GM06990 (cell line): ENCODE data around the gene KISS1.

Experiments
- DNase-seq: peaks from one replicate; pipeline ENCODE4 v3.0.0-alpha.2; 2011; ENCODE audit not compliant: insufficient read length; ENCODE audit errors: extremely low read depth
- H3K27me3 ChIP-seq: replicated peaks from 2 replicates; pipeline ENCODE4 v1.6.0; 2011; ENCODE audit warnings: low read length; ENCODE audit not compliant: control insufficient read depth, insufficient read depth
- H3K36me3 ChIP-seq: 2 replicates; pipeline ENCODE4 v1.5.1; 2011; ENCODE audit warnings: low read length; ENCODE audit not compliant: control insufficient read depth, insufficient read depth
- H3K4me3 ChIP-seq: replicated peaks from 2 replicates; pipeline ENCODE4 v1.5.1; 2011; ENCODE audit warnings: low read depth, mild to moderate bottlenecking, control low read depth, low read length
- TF ChIP-seq, protein P1 (sequence below): IDR thresholded peaks from 2 replicates; pipeline ENCODE4 v1.5.1; 2011; ENCODE audit warnings: low read length, control low read depth, mild to moderate bottlenecking, inconsistent platforms; ENCODE audit not compliant: insufficient read depth, poor library complexity, severe bottlenecking

Gene KISS1

DNA sequence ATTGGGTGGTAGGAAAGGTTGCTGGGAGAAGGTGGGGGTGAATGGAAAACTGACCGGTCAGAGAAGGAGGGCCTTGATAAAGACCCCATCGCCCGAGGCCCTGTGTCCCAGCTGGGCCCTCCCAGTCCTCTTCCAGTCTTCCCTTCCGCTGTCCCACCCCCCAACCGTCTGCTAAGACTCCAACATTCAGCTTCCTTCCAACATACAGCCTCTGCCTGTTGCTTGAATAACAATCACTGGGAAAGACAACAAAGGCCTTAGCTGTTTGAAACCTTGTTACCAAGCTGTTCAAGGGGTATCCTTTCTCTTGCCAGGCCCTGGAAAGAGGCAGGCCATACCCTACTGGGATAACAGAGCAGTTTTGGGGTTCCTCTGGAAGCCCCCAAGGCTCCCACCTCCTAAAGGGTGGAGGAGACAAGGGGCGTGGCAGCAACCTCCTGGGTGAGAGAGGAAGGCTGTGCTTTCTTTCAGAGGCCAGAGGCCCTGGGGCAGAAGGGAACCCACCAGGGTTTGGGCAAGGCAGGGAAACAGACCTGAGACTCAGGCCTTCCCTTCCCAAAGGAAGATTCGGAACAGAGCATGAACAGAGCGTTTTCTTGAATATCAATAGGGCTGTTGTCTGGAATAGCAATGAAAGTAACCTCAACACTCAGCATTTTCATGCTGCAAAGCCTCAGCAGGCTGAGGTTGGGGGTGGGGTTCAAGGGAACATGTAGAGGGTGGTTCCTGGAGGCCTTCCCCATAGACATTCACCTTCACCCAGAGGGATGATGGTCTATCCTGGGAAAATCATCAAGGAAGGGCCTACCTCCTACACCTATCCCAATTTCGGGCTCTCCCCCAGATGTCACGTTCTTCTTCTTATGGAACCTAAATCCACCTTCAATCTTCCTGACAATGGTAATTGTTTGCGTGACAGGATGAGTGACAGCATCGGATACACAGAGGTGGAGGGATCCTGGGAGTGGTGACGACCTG lies 48.6 kb downstream of the KISS1 start:
- H3K4me3 ChIP-seq, result no peak overlapping the region
- H3K27me3 ChIP-seq, result no peaks in the 10 kb centered on the region; the same call in 1 of the 2 replicates
- TF ChIP-seq, protein P1, sequence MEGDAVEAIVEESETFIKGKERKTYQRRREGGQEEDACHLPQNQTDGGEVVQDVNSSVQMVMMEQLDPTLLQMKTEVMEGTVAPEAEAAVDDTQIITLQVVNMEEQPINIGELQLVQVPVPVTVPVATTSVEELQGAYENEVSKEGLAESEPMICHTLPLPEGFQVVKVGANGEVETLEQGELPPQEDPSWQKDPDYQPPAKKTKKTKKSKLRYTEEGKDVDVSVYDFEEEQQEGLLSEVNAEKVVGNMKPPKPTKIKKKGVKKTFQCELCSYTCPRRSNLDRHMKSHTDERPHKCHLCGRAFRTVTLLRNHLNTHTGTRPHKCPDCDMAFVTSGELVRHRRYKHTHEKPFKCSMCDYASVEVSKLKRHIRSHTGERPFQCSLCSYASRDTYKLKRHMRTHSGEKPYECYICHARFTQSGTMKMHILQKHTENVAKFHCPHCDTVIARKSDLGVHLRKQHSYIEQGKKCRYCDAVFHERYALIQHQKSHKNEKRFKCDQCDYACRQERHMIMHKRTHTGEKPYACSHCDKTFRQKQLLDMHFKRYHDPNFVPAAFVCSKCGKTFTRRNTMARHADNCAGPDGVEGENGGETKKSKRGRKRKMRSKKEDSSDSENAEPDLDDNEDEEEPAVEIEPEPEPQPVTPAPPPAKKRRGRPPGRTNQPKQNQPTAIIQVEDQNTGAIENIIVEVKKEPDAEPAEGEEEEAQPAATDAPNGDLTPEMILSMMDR, result no peak
- no peaks in the 10 kb centered on the region for H3K36me3 ChIP-seq
- no peak for DNase-seq

DNA sequence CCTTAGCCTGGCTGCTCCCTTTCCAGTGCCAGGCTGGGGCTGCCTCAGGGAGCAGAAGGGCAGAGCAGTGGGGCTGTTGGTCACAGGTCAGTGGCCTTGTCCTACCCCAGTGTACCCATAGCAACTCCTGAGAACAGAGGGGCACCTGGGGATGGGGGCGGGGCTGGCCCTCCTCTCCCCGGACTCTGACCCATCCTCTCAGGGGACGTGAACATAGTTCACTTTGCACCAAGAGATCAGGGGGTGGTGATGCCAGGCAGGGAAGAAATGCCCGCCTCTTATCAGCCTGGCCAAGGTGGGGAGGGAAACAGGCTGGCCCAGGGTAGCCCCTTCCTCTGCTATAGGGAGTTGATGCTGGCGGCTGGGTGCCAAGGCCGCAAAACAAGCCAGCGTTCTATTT lies 49.3 kb downstream of the KISS1 start:
- no peak for DNase-seq
- Histone ChIP-seq H3K4me3 (no peak overlapping the region), H3K36me3 (no peaks in the 10 kb centered on the region), H3K27me3 (no peaks in the 10 kb centered on the region; the same call in 1 of the 2 replicates)
- TF ChIP-seq, protein P1, result no peak

GRCh38 chr1:204146309-204146708 lies 50.0 kb downstream of the KISS1 start:
- H3K4me3 ChIP-seq, result no peak overlapping the region
- peaks cover 2% of the 10 kb centered on the region for H3K27me3 ChIP-seq
- H3K36me3 ChIP-seq, result no peaks in the 10 kb centered on the region
- TF ChIP-seq, protein P1, result no peak
- DNase-seq, result no peak

DNA sequence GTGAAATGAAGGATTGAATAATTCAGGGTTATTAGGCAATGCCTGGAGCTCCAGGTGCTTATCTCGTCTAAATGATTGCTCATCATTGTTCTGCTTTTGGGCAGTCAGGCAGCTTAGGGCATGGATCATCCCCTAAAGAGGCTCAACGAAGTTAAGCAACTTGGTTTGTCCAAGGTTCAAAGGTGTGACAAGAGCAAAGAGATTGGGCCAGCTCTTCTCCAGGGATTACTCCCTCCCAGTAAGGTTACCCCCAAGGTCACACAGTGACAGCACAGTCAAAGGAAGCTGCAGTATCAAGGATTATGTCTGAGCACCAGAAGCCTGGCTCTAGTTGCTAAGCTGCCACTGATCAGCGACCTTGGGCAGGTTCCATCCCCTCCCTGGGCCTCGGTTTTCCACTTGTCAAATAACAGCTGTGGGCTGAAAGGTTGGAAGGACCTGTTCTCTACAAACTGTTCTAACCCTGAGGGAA lies 51.2 kb downstream of the KISS1 start:
- H3K4me3 ChIP-seq, result no peak overlapping the region
- H3K36me3 ChIP-seq, result no peaks in the 10 kb centered on the region
- TF ChIP-seq, protein P1, result no peak
- H3K27me3 ChIP-seq, result peaks cover 2% of the 10 kb centered on the region
- no peak for DNase-seq

- no peak for DNase-seq
- TF ChIP-seq, protein P1, result no peak
- Histone ChIP-seq H3K36me3 (no peaks in the 10 kb centered on the region), H3K27me3 (peaks cover 2% of the 10 kb centered on the region), H3K4me3 (no peak overlapping the region)
Measured at GRCh38 chr1:204143276-204144041, 52.8 kb downstream of the KISS1 start.
